GM18526 (cell line): Measurements from ENCODE around the gene CRMP1.

ENCODE experiments used
- POLR2A ChIP-seq: IDR thresholded peaks from 3 replicates; pipeline ENCODE4 v1.6.1; 2011; ENCODE audit not compliant: insufficient read length; ENCODE audit errors: extremely low read depth

Gene CRMP1

DNA sequence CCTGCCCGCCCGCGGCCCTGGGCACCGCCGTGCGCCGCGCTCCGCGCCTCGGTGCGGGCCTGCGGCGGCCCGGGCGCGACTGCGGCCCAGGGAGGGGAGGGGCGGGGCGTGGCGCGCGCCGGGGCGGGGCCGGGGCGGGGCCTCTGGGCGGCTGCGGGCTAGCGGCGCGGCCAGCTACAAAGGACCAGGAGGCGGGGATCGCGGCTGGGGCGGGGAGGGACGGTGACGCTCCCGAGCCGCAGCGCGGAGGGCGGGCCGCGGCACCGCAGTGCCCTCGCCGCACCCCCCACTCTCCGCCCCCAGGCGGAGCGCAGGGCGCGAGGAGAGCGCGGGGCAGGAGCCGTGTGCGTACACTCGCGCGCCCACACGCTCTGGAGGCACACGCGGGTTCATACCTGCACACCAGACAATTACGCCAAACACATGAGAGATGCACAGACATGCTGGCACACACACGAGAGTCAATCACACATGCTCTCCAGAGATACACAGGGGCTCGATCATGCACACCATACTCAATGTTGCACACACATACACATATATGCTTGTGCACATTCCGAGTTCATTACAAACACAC lies at the start of gene CRMP1:
Gene CRMP1 (minus strand): TSS at position 83 of the 577 bp plus-strand sequence. CDS start 117 bp downstream, outside the sequence.
- no peak for TF ChIP-seq POLR2A

DNA sequence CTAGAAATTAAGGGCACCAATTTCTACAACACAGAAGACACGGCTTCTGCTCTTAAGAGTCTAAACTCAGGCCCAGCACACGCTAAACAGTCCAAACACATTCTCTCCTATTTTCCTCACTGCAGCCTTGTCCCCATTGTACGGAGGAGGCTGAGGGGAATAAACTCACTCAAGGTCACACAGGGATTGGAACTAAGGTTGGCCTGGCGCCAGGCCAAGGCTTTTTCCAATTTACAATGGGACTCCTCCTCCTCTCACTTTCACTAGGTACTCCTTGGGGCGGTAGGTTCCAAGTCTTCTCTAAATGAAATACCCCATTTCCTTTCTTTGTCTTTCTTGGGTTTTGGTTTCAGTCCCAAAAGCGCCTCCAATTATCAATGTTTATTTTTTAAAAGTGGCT lies 48.7 kb upstream of the CRMP1 start:
- no peak for TF ChIP-seq POLR2A

GRCh38 chr4:5940470-5941203 lies 47.8 kb upstream of the CRMP1 start:
- no peak for TF ChIP-seq POLR2A

GRCh38 chr4:5933996-5934831 lies 41.3 kb upstream of the CRMP1 start:
- no peak for TF ChIP-seq POLR2A

- no peak for TF ChIP-seq POLR2A
Observed at GRCh38 chr4:5933116-5933515, 40.2 kb upstream of the CRMP1 start.

- no peak for TF ChIP-seq POLR2A
Observed at GRCh38 chr4:5932035-5932568, 39.2 kb upstream of the CRMP1 start.

- TF ChIP-seq POLR2A = no peak
Observed at GRCh38 chr4:5931526-5931925, 38.6 kb upstream of the CRMP1 start.

GRCh38 chr4:5930876-5931275 lies 38.0 kb upstream of the CRMP1 start:
- TF ChIP-seq POLR2A = no peak

GRCh38 chr4:5930456-5930855 lies 37.6 kb upstream of the CRMP1 start:
- TF ChIP-seq POLR2A = no peak

- no peak for TF ChIP-seq POLR2A
Observed at GRCh38 chr4:5928844-5929420, 36.0 kb upstream of the CRMP1 start.

- TF ChIP-seq POLR2A = no peak
Observed at GRCh38 chr4:5928274-5928673, 35.4 kb upstream of the CRMP1 start.

DNA sequence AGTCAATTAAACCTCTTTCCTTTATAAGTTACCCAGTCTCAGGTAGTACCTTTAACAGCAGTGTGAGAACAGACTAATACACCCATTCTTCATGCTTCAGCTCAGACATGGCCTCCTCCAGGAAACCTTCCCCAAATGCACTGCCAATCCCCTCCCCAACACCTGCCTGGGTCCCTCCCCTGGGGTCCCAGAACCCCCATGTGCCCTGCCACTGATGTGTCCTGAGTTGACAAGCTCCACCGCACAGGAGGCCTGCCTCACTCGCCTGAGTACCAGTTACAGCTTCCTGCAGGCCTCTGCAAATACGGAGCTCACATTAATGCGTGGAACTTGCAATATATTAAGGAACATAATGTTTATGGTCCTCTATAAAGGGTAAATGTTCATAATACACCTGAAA lies 34.9 kb upstream of the CRMP1 start:
- no peak for TF ChIP-seq POLR2A

DNA sequence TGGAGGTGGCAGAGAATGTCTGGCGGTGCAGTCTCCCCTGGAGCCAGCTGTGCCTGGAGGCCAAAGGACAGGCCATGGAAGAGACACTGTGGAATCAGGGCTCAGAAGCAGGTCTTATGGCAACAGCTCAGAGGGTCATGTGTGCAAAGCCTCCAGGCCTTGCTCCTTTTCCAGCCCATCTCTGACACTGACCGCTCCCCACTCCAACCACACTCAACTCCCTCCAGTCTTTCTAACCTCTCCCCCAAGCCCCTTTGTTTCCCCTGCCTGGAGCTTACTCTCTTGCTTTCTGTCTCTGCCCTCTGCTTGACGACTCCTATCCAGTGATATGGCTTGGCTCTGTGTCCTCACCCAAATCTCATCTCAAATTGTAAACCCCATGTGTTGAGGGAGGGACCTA lies 34.2 kb upstream of the CRMP1 start:
- TF ChIP-seq POLR2A = no peak

- no peak for TF ChIP-seq POLR2A
Observed at GRCh38 chr4:5926598-5926997, 33.7 kb upstream of the CRMP1 start.

- TF ChIP-seq POLR2A = no peak
Observed at GRCh38 chr4:5925419-5926200, 32.7 kb upstream of the CRMP1 start.
